22Rv1 (cell line): ENCODE results near the gene RHBDF2.

Source experiments
- ZFX ChIP-seq: fragments of 450-650 bp; IDR thresholded peaks from 2 replicates; pipeline ENCODE4 v1.6.1; 2017; ENCODE audit warnings: antibody characterized with exemption, borderline replicate concordance
- TF ChIP-seq, protein P1 (sequence below): fragments of 450-650 bp; IDR thresholded peaks from 2 replicates; pipeline ENCODE4 v1.5.1; 2017; ENCODE audit warnings: mild to moderate bottlenecking

DNA sequence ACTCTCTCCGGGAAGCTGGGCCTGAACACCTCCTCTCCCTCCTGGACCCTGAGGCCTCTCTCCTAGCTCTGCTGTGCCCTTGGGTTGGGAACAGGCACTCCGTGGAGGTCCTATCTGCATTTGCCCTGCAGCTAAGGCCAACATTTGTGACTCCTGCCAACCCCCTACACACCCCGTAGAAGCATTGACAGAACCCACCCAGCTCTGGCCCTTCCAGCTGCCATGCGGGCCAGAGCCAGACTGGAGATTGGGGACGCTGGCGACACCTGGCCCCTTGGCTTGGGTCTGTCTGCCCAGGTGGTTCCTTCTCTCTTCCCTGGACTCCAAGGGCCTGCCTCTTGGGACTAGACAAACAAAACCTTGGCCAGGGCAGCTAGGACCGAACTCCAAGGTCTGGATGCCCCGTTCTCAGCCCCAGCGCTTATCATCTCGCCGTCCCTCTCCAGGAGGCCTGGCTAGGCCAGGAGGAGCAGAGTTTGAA, 644 bp upstream of the RHBDF2 start:
- TF ChIP-seq, protein P1, sequence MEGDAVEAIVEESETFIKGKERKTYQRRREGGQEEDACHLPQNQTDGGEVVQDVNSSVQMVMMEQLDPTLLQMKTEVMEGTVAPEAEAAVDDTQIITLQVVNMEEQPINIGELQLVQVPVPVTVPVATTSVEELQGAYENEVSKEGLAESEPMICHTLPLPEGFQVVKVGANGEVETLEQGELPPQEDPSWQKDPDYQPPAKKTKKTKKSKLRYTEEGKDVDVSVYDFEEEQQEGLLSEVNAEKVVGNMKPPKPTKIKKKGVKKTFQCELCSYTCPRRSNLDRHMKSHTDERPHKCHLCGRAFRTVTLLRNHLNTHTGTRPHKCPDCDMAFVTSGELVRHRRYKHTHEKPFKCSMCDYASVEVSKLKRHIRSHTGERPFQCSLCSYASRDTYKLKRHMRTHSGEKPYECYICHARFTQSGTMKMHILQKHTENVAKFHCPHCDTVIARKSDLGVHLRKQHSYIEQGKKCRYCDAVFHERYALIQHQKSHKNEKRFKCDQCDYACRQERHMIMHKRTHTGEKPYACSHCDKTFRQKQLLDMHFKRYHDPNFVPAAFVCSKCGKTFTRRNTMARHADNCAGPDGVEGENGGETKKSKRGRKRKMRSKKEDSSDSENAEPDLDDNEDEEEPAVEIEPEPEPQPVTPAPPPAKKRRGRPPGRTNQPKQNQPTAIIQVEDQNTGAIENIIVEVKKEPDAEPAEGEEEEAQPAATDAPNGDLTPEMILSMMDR: no peak
- no peak for TF ChIP-seq ZFX
